DOHH2 (cell line): Measurements from ENCODE around the gene ZFAND2B.

Source experiments
- EZH2phosphoT487 ChIP-seq: fragments of 200-600 bp; sonication (generic); IDR thresholded peaks from 2 replicates; pipeline ENCODE4 v1.6.1; 2017; ENCODE audit warnings: borderline replicate concordance, mild to moderate bottlenecking, antibody characterized with exemption, low read length, moderate library complexity, mixed read lengths
- TF ChIP-seq, protein P1 (sequence below): fragments of 200-600 bp; sonication (generic); IDR thresholded peaks from one replicate; pipeline ENCODE4 v1.5.1; 2014; ENCODE audit warnings: antibody characterized with exemption, mild to moderate bottlenecking, low read depth, low read length; ENCODE audit not compliant: poor library complexity, severe bottlenecking

DNA sequence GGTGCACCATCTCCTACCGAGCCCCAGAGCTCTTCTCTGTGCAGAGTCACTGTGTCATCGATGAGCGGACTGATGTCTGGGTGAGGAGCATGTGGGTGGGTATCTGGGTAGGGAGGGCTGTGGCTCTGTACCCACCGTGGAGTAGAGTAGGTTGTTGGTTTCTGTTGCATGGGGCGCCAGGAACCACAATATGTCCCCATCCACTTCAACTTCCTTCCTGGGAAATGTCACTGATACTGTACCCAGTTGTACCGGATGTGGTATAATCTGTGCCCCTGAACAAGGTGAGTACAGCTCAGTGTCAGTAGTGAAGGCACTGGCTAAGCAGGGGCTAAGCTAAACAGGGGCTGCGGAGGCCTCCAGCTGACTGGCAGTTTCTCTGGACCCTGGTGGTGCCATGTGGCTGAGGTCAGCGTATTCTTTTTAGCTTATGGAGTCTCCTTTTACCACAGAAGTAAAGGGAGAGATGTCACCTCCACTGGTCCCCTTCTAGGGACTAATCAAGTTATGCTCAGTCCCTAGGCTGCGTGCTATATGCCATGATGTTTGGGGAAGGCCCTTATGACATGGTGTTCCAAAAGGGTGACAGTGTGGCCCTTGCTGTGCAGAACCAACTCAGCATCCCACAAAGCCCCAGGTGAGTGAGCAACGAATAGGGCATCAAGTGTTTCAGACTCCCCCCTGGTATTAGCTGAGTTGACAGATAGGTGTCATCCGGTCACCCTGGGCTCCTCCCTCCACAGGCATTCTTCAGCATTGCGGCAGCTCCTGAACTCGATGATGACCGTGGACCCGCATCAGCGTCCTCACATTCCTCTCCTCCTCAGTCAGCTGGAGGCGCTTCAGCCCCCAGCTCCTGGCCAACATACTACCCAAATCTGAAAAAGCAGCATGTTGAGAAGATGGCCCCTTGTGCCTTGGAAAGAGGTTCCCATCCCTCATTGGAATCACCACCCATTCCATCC, 41.4 kb downstream of the ZFAND2B start:
- TF ChIP-seq, protein P1, sequence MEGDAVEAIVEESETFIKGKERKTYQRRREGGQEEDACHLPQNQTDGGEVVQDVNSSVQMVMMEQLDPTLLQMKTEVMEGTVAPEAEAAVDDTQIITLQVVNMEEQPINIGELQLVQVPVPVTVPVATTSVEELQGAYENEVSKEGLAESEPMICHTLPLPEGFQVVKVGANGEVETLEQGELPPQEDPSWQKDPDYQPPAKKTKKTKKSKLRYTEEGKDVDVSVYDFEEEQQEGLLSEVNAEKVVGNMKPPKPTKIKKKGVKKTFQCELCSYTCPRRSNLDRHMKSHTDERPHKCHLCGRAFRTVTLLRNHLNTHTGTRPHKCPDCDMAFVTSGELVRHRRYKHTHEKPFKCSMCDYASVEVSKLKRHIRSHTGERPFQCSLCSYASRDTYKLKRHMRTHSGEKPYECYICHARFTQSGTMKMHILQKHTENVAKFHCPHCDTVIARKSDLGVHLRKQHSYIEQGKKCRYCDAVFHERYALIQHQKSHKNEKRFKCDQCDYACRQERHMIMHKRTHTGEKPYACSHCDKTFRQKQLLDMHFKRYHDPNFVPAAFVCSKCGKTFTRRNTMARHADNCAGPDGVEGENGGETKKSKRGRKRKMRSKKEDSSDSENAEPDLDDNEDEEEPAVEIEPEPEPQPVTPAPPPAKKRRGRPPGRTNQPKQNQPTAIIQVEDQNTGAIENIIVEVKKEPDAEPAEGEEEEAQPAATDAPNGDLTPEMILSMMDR = no peak
- TF ChIP-seq EZH2phosphoT487 = no peak
